ENCODE measurements around the gene OLA1.

Gene OLA1

DNA sequence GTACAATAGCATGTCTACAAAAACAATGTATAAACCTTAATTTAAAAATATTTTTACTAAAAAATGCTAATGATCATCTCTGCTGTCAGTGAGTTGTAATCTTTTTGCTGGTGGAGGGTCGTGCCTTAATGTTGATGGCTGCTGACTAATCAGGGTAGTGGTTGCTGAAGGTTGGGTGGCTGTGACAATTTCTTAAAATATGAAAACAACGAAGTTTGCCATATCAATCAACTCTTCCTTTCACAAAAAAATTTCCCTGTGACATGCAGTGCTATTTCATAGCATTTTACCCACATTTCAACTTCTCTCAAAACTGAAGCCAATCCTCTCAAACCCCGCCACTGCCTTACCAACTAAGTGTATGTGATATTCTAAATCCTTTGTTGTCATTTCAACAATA, 112.4 kb downstream of the OLA1 start:
- TF ChIP-seq EZH2phosphoT487 (IDR thresholded peaks at IDR 0.05; ENCODE audit: borderline replicate concordance, low read length) (no peak), CTCF (IDR thresholded peaks at IDR 0.05; ENCODE audit: low read depth, low read length, poor library complexity, severe bottlenecking) (no peak)

GRCh38 chr2:174125090-174125489, 123.2 kb downstream of the OLA1 start:
- Histone ChIP-seq H3K27ac (ENCODE audit: low read depth, low read length) (no peak overlapping the region), H3K4me3 (ENCODE audit: low read length) (no peak overlapping the region), H3K36me3 (ENCODE audit: control insufficient read depth, low read length) (peaks cover 16% of the 10 kb centered on the region), H3K9me2 (replicated peaks; ENCODE audit: control insufficient read depth, low read length) (no peaks in the 10 kb centered on the region), H4K20me1 (ENCODE audit: control insufficient read depth, insufficient read depth, low read depth, low read length) (no peaks in the 10 kb centered on the region), H3K9me3 (ENCODE audit: control insufficient read depth, insufficient read depth, low read length) (no peaks in the 10 kb centered on the region), H3K4me2 (ENCODE audit: low read length) (no peak overlapping the region), H3K79me2 (ENCODE audit: control insufficient read depth, low read length) (no peaks in the 10 kb centered on the region), H3K4me1 (ENCODE audit: control insufficient read depth, low read length) (no peaks in the 10 kb centered on the region), H3K27me3 (ENCODE audit: control insufficient read depth, low read length) (no peaks in the 10 kb centered on the region), H3F3A (ENCODE audit: control insufficient read depth, insufficient read depth) (no peaks in the 10 kb centered on the region)
- TF ChIP-seq EZH2phosphoT487 (IDR thresholded peaks at IDR 0.05; ENCODE audit: borderline replicate concordance, low read length): no peak
- no peak for TF ChIP-seq CTCF (IDR thresholded peaks at IDR 0.05; ENCODE audit: low read depth, low read length, poor library complexity, severe bottlenecking)

More for the DNA sequence above, 112.4 kb downstream of the OLA1 start:
- H3F3A ChIP-seq (ENCODE audit: control insufficient read depth, insufficient read depth): no peaks in the 10 kb centered on the region; the same call in 1 of the 2 replicates
- no peaks in the 10 kb centered on the region for H3K4me1 ChIP-seq (ENCODE audit: control insufficient read depth, low read length)
- peaks cover 25% of the 10 kb centered on the region for H3K36me3 ChIP-seq (ENCODE audit: control insufficient read depth, low read length)
- no peaks in the 10 kb centered on the region for H3K9me3 ChIP-seq (ENCODE audit: control insufficient read depth, insufficient read depth, low read length)
- no peak overlapping the region for H3K4me3 ChIP-seq (ENCODE audit: low read length)
- H3K79me2 ChIP-seq (ENCODE audit: control insufficient read depth, low read length): no peaks in the 10 kb centered on the region
- no peak overlapping the region for H3K27ac ChIP-seq (ENCODE audit: low read depth, low read length)
- no peak overlapping the region for H3K4me2 ChIP-seq (ENCODE audit: low read length)
- no peaks in the 10 kb centered on the region for H4K20me1 ChIP-seq (ENCODE audit: control insufficient read depth, insufficient read depth, low read depth, low read length)
- H3K27me3 ChIP-seq (ENCODE audit: control insufficient read depth, low read length): no peaks in the 10 kb centered on the region
- H3K9me2 ChIP-seq (replicated peaks; ENCODE audit: control insufficient read depth, low read length): no peaks in the 10 kb centered on the region

- no peak overlapping the region for H3K4me2 ChIP-seq (ENCODE audit: low read length)
These were observed 124.2 kb downstream of the OLA1 start for GRCh38 chr2:174124181-174124580.

More at GRCh38 chr2:174124181-174124580, 124.2 kb downstream of the OLA1 start:
- Histone ChIP-seq H3F3A (ENCODE audit: control insufficient read depth, insufficient read depth) (no peaks in the 10 kb centered on the region), H3K27ac (ENCODE audit: low read depth, low read length) (no peak overlapping the region), H3K4me1 (ENCODE audit: control insufficient read depth, low read length) (no peaks in the 10 kb centered on the region), H3K4me3 (ENCODE audit: low read length) (no peak overlapping the region), H3K27me3 (ENCODE audit: control insufficient read depth, low read length) (no peaks in the 10 kb centered on the region), H3K36me3 (ENCODE audit: control insufficient read depth, low read length) (peaks cover 16% of the 10 kb centered on the region), H3K9me2 (replicated peaks; ENCODE audit: control insufficient read depth, low read length) (no peaks in the 10 kb centered on the region), H4K20me1 (ENCODE audit: control insufficient read depth, insufficient read depth, low read depth, low read length) (no peaks in the 10 kb centered on the region), H3K9me3 (ENCODE audit: control insufficient read depth, insufficient read depth, low read length) (no peaks in the 10 kb centered on the region), H3K79me2 (ENCODE audit: control insufficient read depth, low read length) (no peaks in the 10 kb centered on the region)
- TF ChIP-seq EZH2phosphoT487 (IDR thresholded peaks at IDR 0.05; ENCODE audit: borderline replicate concordance, low read length) (no peak), CTCF (IDR thresholded peaks at IDR 0.05; ENCODE audit: low read depth, low read length, poor library complexity, severe bottlenecking) (no peak)
